Activated effector memory CD4-positive, alpha-beta T cell treated with Interleukin-2 at 50 U/mL for 16 hours (primary cell): ENCODE data around the gene PLPP2.
"Not testable (repeated sequence)": the region's sequence is repeated elsewhere in the genome, so short reads cannot be mapped to it uniquely, and the experiment has no call there.

Source experiments
- DNase-seq: peaks from one replicate; pipeline ENCODE4 v3.0.0-alpha.2; 2020

The PLPP2 gene

DNA sequence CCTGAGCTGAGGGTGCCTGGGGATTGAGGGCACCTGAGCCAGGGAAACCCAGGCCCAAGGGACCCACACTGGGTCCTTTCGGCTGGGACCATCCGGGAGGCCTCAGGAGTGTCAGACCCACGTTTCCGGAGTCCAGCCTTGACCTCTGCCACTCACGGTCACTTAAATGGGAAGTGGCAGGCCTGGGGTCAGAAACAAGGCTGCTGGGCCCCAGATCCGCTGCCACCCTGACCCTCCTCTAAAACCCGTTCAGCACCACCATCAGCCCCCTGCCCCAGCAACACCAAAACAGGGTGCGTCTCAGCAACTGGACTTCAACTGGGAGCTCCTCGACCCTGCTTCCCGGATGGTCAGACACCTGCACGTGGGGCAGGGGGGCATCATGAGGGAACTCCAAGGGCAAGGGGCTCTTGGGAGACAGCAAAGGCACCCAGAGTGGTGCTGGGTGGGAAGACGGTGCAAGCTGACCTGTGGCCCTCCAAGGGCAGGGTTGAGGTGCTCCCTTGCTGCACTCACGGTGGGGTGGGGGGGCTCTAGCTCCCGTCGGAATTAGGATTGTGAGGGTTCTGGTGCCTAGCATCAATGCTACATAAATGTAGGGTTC is 1.2 kb upstream of the PLPP2 start:
- no peak for DNase-seq

DNA sequence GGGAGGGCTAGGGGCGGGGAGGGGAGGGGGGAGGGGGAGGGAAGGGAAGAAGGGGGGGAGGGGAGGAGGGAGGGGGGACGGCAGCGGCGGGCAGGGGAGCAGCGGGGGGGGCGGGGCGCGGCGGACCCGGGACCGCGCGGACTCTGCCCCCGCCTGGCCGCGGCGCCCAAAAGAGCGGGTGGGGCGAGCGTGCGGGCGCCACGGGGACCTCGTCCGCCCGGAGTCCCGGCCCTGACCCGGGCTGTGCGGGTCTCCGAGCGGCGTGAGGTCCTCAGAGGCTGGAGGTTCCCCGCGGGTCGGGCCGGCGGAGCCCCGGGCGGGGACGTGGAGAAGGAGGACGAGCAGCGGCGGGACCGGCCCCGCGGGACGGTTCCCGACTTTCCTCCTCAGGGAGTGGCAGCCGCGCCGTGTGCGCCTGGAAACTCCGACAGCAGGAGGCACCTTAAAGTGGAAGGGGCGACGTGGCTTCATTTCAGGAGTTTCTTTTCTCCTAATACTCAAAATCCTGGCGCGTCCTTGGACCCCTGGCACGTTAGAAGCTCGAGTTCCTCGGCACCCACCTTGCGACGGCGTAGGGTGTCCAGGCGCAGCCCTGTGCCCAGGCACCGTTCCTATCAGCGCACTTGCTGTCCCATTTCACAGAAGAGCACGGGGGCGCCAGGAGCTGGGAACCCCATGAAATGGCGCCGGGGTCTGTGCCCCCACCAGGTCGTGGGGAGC is 518 bp upstream of the PLPP2 start:
- DNase-seq: no peak

DNA sequence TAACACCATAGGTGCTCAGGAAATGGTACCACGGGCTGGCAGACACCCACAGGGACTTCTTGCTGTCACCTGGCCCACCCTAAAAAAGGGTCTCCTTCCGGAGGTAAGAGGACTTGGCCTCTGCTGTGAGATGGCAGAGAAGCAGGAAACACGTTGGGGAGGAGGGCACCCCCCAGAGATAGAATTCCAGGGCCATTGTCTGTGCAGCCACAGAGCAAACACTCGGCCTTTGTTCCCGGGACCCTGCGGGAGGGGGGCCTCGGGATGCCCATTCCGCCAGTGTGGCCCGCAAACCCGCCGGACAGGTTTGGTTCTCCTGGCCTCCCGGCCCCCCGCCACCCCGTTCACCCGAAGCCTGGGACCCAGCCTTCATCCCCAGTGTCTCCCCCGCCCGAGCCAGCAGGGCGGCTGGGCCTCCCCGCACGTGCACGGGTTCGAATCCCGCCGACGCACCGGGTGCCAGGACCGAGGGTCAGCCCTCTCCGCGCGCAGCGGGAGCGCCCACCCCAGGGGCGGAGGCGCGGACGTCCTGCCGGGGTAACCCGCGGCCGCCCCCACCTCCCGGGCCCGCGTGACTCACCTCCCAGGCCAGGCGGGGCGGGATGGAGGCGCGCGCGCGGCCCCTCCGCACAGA is 714 bp downstream of the PLPP2 start:
- no peak for DNase-seq

DNA sequence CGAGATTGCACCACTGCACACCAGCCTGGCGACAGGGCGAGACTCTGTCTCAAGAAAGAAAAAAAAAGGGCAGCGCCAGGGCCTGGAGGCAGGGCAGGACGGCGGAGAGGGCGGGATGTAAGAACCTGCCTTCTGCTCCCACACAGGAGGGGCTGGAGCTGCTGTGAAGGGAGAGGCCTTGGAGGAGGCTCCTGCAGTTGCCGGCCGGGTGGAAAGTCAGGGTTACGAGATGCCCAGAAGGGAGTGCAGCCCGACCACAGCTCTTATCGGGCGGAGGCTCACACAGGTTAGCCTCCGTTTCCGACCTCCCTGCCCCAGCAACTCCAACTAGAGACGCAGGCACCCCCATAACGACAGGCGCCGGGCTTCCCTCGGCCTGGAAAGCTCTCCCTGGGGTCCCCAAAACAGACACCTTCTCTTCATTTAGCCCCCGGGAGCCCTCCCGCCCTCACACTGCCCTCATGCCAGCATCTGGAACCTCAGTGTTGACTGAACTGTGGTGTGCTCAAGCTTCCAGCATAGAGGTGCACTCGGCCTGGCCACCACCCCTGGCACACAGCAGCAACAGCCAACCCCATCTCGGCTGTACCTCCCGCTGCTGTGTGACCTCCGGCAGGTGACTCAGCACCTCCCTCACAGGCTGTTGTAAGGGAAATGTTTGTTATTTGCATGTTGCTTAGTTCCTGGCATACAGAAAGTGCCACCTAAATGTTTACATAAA is 1.4 kb downstream of the PLPP2 start:
- no peak for DNase-seq

DNA sequence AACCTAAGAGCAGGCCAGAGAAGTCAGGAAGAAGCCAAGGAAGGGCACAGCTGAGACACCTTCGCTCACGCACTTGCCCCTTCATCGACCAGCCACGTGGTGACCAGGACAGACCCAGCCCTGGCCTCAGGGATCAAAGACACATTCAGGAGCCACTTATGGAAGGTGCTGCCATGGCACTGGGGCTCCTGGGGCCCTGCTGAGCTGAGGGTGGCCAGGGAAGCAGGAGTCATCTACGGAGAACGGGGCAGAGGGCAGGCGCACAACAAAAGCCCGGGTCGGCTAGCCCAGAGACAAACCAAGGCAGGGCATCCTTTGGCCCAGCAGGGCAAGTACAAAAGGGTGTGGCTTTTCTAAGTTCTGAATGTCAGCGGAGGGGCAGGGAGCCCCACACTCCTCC is 2.3 kb downstream of the PLPP2 start:
- no peak for DNase-seq

DNA sequence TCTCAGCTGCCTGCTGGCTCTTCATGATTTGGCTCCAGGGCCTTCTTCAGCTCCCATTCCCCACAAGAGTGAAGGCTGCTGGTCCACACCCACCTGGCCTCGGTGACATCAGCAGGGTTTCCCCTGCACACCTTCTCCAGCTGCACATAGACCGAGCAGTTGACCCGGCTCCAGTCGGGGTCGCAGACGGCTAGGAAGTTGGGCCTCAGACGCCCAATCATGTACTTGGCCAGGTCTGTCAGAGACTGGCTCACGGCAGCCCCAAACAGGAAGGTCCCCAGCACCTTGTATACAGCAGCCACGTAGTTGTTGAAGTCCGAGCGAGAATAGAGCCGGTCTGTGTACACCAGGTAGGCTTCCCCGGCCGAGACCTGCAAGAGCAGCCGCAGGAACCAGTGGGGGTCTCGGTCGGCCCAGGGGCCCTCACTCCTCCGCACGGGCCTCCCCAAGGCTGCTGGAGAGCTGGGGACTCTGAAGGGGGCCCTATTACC is 3.8 kb downstream of the PLPP2 start:
- no peak for DNase-seq

DNA sequence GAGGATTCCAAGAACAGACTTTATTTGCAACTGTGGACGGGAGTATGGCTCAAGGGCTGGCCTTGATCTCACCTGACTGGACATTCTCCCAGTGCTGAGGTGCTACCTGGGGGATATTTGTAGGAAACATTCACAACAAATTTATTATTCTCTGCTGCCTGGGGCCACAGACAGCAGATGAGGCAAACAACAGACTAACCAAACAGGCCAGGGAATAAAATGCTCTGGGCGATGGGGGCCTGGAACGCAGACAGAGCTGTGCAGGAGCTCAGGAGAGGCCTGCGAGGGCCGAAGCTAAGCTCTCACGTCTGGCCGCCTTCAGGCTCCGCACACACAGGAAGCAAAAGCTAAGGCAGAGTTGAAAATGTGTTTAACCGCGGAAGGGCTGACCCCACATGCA is 7.8 kb downstream of the PLPP2 start:
- no peak for DNase-seq

DNA sequence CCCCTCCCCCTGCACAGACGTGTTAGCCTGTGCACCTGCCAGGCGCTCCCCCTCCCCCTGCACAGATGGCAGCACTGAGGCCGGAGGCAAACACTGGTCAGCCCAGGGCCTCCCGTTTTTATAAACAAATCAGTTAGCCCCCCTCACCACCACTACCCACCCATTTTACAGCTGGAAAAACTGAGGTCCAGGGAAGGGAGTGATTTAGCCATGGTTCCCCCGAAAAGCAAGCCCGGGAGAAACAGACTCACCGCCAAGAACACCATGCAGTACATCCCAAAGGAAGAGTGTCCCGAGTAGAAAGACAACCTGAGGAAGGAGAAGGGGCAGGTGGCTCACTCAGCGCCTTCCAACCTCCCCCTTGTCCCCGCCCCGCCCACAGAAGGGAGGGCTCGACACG is 8.7 kb downstream of the PLPP2 start:
- no peak for DNase-seq

DNA sequence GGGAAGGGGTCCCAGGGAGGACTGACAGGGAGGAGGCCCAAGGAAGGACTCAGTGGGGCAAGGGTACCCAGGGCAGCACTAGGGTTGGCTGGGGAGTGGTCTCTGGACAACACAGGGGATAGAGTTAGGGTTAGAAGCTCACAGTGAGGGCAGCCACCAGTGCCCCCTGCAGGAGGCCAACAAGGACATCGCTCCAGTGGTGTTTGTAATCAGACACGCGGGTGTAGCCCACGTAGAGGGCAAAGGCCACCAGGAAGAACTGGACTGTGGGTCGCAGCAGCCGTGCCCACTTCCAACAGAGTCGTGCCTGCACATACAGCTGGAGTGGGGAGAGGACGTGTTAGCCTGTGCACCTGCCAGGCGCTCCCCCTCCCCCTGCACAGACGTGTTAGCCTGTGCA is 9.2 kb downstream of the PLPP2 start:
- no peak for DNase-seq

DNA sequence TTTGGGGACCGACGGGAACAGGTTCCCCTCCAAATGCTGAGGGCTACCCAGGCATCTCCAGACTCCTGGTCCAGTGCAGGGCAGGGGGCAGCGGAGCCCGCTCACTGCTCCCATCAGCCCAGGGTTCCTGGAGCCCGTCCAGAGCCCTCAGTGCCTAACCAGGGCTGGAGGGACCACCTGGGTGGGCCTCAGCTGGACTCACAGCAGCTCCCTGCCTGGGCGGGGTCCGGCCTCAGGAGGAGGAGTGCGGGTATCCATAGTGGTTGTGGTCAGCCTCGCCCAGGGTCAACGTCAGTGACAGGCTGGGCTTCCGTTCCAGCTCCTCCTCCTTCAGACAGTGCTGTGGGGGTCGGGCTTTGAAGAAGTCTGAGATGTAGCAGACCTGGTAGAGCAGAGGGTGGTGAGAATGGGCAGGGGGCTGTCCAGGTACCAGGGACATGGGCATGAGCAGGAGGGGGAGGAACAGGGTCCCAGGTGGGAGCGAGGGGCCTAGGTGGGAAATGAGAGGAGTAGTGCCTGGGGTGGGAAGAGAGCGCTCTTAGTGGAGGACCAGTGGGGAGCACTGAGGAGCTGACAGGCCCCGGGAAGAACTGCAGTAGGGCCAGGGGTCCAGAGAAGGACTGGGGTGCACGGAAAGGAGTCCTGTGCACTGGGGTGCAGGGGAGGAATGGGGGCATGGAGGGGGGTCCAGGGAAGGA is 9.9 kb downstream of the PLPP2 start:
- DNase-seq: no peak

DNA sequence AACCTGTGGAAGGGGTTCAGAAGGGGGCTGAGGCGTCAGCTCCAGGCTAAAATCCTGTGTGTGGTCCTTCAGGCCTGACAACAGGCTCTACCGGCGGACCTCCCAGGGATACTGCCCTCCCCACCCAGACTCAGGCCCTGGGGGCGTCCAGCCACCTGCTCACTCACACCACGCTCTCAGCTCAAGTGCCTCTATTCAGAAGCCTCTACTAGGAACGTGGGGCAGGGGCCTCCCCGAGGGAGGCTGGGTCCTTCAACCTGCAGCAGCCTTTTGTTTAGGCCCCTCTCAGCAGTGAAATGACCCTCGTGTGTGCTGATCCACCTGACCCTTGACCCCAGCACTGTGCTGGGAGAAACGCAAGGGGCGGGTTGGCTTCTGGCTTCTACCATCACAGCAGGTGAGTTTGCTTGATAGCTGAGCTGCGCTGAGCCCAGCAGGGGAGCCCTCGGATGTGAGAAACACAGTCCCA is 10.6 kb downstream of the PLPP2 start:
- DNase-seq: no peak

DNA sequence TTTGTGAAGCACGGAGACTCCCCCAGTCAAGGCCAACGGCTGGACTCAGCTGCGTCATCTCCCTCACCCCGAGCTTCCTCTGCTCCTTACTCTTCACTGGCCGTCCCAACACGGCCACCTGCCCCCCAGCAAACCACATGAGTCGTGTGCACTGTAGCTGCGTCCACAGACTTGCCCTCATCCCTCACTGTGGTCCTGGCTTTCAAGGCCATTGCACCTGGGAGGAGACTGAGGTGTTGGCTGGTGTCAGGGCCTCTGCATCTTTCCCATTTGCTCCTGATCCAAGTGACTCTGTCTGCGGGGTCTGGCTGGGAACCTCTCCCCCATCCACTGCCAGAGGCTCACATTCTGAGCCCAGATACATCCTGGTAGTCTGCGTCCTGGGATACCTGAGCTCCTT is 11.5 kb downstream of the PLPP2 start:
- DNase-seq: no peak

DNA sequence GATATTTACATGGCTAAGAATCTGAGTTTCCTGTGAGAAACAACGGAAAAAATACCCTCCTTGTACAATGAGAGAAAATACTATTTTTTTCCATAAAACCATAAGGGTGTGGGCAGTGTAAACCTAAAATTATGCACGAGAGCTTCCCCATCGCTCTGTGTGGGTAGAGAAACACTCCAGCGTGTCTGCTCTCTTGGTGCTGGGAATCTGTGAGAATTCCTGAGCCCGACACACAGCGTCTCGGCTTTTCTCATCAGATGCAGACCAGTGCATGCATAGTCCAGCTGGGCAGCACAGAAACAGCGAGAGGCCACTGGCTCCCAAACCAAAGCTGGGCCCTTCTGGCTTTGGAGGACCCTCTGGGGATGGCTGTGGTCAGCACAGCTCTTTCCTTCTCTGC is 12.0 kb downstream of the PLPP2 start:
- no peak for DNase-seq

DNA sequence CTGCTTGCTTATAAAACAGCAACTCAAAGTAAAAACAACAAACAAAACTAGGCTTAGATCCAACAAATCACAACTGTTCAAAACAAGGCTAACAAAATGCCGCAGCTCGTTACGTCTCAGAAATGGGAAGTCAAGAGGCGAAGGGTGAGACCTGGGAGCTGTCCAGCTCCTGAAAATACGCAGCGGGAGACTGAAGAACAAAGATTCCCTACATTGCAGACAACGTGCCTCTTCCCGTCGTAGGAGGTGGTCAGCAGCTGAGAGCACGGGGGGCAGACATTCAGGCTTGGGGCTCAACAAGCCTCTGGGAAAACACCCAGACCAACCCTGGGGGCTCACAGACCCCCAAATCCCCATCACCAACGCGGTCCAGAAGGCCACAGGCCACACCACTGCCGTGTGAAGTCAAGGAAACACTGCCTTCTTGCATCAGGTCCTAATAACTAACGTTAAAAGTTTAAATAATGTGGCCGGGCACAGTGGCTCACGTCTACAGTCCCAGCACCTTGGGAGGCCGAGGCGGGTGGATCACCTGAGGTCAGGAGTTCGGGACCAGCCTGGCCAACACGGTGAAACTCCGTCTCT is 13.5 kb downstream of the PLPP2 start:
- DNase-seq: no peak

DNA sequence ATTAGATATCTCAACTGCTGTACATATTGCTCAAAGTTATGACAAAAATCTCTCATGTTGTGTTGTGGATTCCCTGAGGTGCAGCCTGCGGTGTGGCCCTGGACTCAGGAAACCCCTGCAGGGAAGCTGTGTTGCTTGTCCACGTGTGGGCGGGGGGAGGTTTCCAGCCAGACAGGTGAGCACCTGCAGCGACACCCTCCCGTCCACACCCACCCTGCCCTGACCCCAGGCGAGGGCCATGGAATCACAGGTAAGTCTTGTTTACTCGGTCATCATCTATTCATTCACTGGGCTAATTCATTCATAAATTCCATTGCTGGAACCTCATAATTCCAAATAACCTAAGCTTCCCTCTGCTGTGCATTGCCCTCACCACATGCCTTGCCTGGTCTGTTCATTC is 14.1 kb downstream of the PLPP2 start:
- DNase-seq: no peak

DNA sequence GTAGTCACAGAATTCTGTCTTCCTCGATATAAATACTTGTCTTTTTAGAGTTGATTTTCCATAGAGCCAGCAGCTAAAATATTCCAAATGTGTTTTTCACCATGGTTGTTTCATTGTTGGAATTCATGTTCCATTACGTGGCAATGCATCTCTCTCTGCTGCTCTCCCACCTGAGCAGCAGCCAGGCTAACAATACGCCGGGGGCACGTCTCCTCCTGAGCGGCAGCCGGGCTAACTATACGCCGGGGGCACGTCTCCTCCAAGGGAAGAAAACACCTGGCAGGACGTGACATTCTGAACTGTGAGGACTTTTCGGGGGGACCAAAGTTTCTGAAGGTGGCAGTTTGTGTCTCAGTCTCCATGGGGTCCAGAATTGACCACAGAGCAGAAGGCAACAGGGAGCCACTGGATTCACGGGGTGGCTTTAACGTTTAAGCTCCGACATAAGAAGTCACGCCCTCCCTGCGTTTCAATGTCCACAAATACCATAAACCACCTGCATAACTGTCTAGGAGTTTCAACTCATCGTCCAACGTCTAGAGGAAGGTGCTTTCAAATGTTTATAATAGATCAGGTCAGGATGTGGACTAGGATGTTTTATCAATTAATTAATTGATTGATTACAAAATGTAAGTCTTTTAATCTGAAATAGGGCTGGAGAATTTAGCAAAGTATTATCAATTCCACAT is 15.1 kb downstream of the PLPP2 start:
- no peak for DNase-seq

DNA sequence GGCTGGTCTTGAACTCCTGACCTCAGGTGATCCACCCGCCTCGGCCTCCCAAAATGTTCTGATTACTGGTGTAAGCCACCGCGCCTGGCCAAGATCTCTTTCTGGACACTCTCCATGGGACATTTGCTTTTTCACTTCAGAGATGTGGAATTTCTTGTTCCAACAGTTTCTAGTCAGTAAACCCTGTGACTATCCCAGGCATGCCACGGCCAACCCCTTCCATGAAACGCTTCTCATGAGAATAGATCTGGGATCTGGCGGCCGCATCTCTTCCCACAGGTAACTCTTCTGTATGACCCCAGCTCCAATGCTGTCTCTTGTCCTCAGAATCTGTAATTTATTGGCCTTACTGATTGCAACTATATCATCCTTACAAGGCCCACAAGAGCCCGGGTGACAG is 16.2 kb downstream of the PLPP2 start:
- DNase-seq: no peak

DNA sequence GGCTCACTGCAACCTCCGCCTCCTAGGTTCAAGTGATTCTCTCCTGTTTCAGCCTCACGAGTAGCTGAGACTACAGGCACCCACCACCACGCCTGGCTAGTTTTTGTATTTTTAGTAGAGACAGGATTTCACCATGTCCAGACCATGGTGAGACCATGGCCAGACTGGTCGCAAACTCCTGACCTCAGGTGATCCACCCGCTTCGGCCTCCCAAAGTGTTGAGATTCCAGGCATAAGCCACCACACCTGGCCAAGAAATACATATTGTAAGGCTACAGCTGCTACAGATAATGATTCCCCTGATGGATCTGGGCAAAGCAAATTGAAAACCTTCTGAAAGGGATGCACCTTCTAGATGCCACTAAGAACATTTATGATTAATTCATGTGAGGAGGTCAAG is 17.8 kb downstream of the PLPP2 start:
- no peak for DNase-seq

DNA sequence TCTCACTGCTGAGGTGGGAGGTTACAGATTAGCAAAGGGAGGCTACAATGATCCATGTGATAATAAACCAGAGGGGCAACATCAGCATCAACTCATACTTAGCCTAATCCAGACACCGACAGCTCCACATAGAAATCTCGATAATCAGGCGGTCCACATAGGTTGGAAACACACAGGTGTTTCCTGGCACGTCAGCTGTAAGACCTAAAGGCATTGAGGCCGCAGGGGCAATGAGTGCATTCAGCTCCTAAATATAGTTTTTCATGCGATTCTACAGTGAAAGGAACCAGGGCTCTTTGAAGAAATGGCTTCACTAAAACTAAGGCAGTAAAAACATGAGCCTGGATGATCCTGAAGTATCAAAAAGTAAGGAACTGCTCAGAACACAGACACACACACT is 19.3 kb downstream of the PLPP2 start:
- no peak for DNase-seq

DNA sequence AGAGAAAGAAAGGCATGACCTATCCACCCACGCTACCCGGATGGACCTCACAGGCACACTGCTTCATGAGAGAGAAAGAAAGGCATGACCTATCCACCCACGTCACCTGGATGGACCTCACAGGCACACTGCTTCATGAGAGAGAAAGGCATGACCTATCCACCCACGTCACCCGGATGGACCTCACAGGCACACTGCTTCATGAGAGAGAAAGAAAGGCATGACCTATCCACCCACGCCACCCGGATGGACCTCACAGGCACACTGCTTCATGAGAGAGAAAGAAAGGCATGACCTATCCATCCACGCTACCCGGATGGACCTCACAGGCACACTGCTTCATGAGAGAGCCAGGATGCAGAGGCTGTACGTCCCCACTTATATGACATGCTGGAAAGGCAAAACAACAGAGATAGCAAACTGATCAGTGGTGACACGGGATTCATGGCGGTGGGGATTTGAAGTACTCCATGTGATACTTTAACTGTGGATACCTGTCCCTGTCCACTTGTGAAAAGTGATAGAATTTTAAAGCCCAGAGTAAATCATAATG is 20.4 kb downstream of the PLPP2 start:
- not testable (repeated sequence) for DNase-seq

DNA sequence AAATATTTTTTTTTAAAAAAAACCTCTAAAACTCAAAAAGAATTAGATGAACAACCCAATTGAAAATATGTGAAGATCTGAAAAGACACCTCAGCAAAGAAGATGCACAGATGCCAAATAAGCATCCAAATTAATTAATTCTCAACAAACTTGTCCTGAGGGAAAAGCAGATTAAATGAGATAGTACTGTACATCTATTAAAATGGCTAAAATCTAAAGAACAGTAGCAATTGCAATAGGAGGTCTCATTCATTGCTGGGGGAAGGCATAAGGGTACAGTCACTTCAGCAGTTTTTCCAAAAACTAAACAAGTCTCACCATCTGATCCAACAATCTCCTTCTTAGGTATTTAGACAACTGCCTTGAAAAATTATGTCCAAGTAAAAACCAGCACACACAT is 22.0 kb downstream of the PLPP2 start:
- DNase-seq: no peak

DNA sequence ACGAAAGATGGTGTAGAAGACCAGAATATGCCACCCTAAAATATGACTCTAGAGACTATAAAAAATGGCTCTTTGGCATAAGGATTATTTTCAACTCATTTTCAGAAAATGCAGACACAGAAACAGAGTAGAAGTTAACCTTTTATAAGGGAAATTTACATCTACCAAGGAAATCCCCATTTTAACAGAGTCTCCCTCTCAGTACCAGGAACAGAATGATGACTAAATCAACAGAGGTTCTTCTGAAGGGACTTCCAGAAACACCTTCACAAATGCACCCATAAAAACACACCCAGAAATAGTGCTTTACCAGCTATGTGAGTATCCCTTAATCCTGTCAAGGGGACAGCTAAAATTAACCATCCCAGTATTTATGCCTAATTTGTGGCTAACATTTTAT is 29.1 kb downstream of the PLPP2 start:
- no peak for DNase-seq
